Measurements from ENCODE around the gene PRTG.
"Not testable (repeated sequence)": the region's sequence is repeated elsewhere in the genome, so short reads cannot be mapped to it uniquely, and the experiment has no call there.

Gene PRTG

GRCh38 chr15:55707518-55707917, 35.4 kb downstream of the PRTG start:
- Histone ChIP-seq H3K27me3 (ENCODE audit: control insufficient read depth in 5 of 5, insufficient read depth in 4 of 5, low read length in 5 of 5) (no peaks in the 10 kb centered on the region), H3K9ac (ENCODE audit: low read length in 5 of 5) (no peak overlapping the region), H3K27ac (ENCODE audit: low read depth, low read length) (no peak overlapping the region), H3K9me3 (ENCODE audit: control insufficient read depth in 5 of 5, low read length in 5 of 5) (no peaks in the 10 kb centered on the region), H3K4me3 (ENCODE audit: low read depth in 1 of 5, low read length in 5 of 5) (no peak overlapping the region), H3K4me1 (ENCODE audit: control insufficient read depth in 5 of 5, insufficient read depth in 5 of 5, low read length in 5 of 5) (no peaks in the 10 kb centered on the region), H3K36me3 (ENCODE audit: control insufficient read depth in 5 of 5, insufficient read depth in 5 of 5, low read length in 5 of 5) (no peaks in the 10 kb centered on the region)

- Histone ChIP-seq H3K4me1 (ENCODE audit: control insufficient read depth in 5 of 5, insufficient read depth in 5 of 5, low read length in 5 of 5) (no peaks in the 10 kb centered on the region), H3K4me3 (ENCODE audit: low read depth in 1 of 5, low read length in 5 of 5) (no peak overlapping the region), H3K9ac (ENCODE audit: low read length in 5 of 5) (no peak overlapping the region), H3K36me3 (ENCODE audit: control insufficient read depth in 5 of 5, insufficient read depth in 5 of 5, low read length in 5 of 5) (no peaks in the 10 kb centered on the region), H3K9me3 (ENCODE audit: control insufficient read depth in 5 of 5, low read length in 5 of 5) (no peaks in the 10 kb centered on the region), H3K27ac (ENCODE audit: low read depth, low read length) (no peak overlapping the region), H3K27me3 (ENCODE audit: control insufficient read depth in 5 of 5, insufficient read depth in 4 of 5, low read length in 5 of 5) (no peaks in the 10 kb centered on the region)
Observed at GRCh38 chr15:55703873-55704301, 39.1 kb downstream of the PRTG start.

- Histone ChIP-seq H3K36me3 (ENCODE audit: control insufficient read depth in 5 of 5, insufficient read depth in 5 of 5, low read length in 5 of 5) (no peaks in the 10 kb centered on the region), H3K4me1 (ENCODE audit: control insufficient read depth in 5 of 5, insufficient read depth in 5 of 5, low read length in 5 of 5) (no peaks in the 10 kb centered on the region), H3K27me3 (ENCODE audit: control insufficient read depth in 5 of 5, insufficient read depth in 4 of 5, low read length in 5 of 5) (no peaks in the 10 kb centered on the region), H3K4me3 (ENCODE audit: low read depth in 1 of 5, low read length in 5 of 5) (no peak overlapping the region), H3K27ac (ENCODE audit: low read depth, low read length) (no peak overlapping the region), H3K9ac (ENCODE audit: low read length in 5 of 5) (no peak overlapping the region), H3K9me3 (ENCODE audit: control insufficient read depth in 5 of 5, low read length in 5 of 5) (no peaks in the 10 kb centered on the region)
Observed at GRCh38 chr15:55700876-55701275, 42.1 kb downstream of the PRTG start.

- H3K4me3 ChIP-seq (ENCODE audit: low read depth in 1 of 5, low read length in 5 of 5): no peak overlapping the region
- no peaks in the 10 kb centered on the region for H3K9me3 ChIP-seq (ENCODE audit: control insufficient read depth in 5 of 5, low read length in 5 of 5)
- H3K27ac ChIP-seq (ENCODE audit: low read depth, low read length): no peak overlapping the region
- H3K4me1 ChIP-seq (ENCODE audit: control insufficient read depth in 5 of 5, insufficient read depth in 5 of 5, low read length in 5 of 5): no peaks in the 10 kb centered on the region
- no peaks in the 10 kb centered on the region for H3K36me3 ChIP-seq (ENCODE audit: control insufficient read depth in 5 of 5, insufficient read depth in 5 of 5, low read length in 5 of 5)
- H3K9ac ChIP-seq (ENCODE audit: low read length in 5 of 5): no peak overlapping the region
- H3K27me3 ChIP-seq (ENCODE audit: control insufficient read depth in 5 of 5, insufficient read depth in 4 of 5, low read length in 5 of 5): no peaks in the 10 kb centered on the region
Observed at GRCh38 chr15:55698653-55699052, 44.3 kb downstream of the PRTG start.

- H3K4me1 ChIP-seq (ENCODE audit: control insufficient read depth in 5 of 5, insufficient read depth in 5 of 5, low read length in 5 of 5): no peaks in the 10 kb centered on the region
- H3K27ac ChIP-seq (ENCODE audit: low read depth, low read length): no peak overlapping the region
- no peak overlapping the region for H3K4me3 ChIP-seq (ENCODE audit: low read depth in 1 of 5, low read length in 5 of 5)
- no peak overlapping the region for H3K9ac ChIP-seq (ENCODE audit: low read length in 5 of 5)
- no peaks in the 10 kb centered on the region for H3K27me3 ChIP-seq (ENCODE audit: control insufficient read depth in 5 of 5, insufficient read depth in 4 of 5, low read length in 5 of 5)
- H3K9me3 ChIP-seq (ENCODE audit: control insufficient read depth in 5 of 5, low read length in 5 of 5): no peaks in the 10 kb centered on the region
- H3K36me3 ChIP-seq (ENCODE audit: control insufficient read depth in 5 of 5, insufficient read depth in 5 of 5, low read length in 5 of 5): no peaks in the 10 kb centered on the region
Observed at GRCh38 chr15:55696221-55696620, 46.7 kb downstream of the PRTG start.

- H3K4me3 ChIP-seq (ENCODE audit: low read depth in 1 of 5, low read length in 5 of 5): no peak overlapping the region
- no peak overlapping the region for H3K9ac ChIP-seq (ENCODE audit: low read length in 5 of 5)
- no peaks in the 10 kb centered on the region for H3K4me1 ChIP-seq (ENCODE audit: control insufficient read depth in 5 of 5, insufficient read depth in 5 of 5, low read length in 5 of 5)
- H3K27me3 ChIP-seq (ENCODE audit: control insufficient read depth in 5 of 5, insufficient read depth in 4 of 5, low read length in 5 of 5): no peaks in the 10 kb centered on the region
- no peaks in the 10 kb centered on the region for H3K9me3 ChIP-seq (ENCODE audit: control insufficient read depth in 5 of 5, low read length in 5 of 5)
- no peak overlapping the region for H3K27ac ChIP-seq (ENCODE audit: low read depth, low read length)
- no peaks in the 10 kb centered on the region for H3K36me3 ChIP-seq (ENCODE audit: control insufficient read depth in 5 of 5, insufficient read depth in 5 of 5, low read length in 5 of 5)
Observed at GRCh38 chr15:55695432-55695831, 47.5 kb downstream of the PRTG start.

- H3K27ac ChIP-seq (ENCODE audit: low read depth, low read length): no peak overlapping the region
- no peaks in the 10 kb centered on the region for H3K9me3 ChIP-seq (ENCODE audit: control insufficient read depth in 5 of 5, low read length in 5 of 5)
- H3K27me3 ChIP-seq (ENCODE audit: control insufficient read depth in 5 of 5, insufficient read depth in 4 of 5, low read length in 5 of 5): no peaks in the 10 kb centered on the region
Observed at GRCh38 chr15:55694652-55695150, 48.3 kb downstream of the PRTG start.

GRCh38 chr15:55693116-55693515, 49.8 kb downstream of the PRTG start:
- not testable (repeated sequence) for H3K4me1 ChIP-seq (ENCODE audit: control insufficient read depth in 5 of 5, insufficient read depth in 5 of 5, low read length in 5 of 5); H3K27me3 ChIP-seq (ENCODE audit: control insufficient read depth in 5 of 5, insufficient read depth in 4 of 5, low read length in 5 of 5); H3K27ac ChIP-seq (ENCODE audit: low read depth, low read length); H3K9me3 ChIP-seq (ENCODE audit: control insufficient read depth in 5 of 5, low read length in 5 of 5); H3K4me3 ChIP-seq (ENCODE audit: low read depth in 1 of 5, low read length in 5 of 5); H3K36me3 ChIP-seq (ENCODE audit: control insufficient read depth in 5 of 5, insufficient read depth in 5 of 5, low read length in 5 of 5); H3K9ac ChIP-seq (ENCODE audit: low read length in 5 of 5)

More at GRCh38 chr15:55694652-55695150, 48.3 kb downstream of the PRTG start:
- no peak overlapping the region for H3K4me3 ChIP-seq (ENCODE audit: low read depth in 1 of 5, low read length in 5 of 5)
- H3K9ac ChIP-seq (ENCODE audit: low read length in 5 of 5): no peak overlapping the region
- H3K4me1 ChIP-seq (ENCODE audit: control insufficient read depth in 5 of 5, insufficient read depth in 5 of 5, low read length in 5 of 5): no peaks in the 10 kb centered on the region
- no peaks in the 10 kb centered on the region for H3K36me3 ChIP-seq (ENCODE audit: control insufficient read depth in 5 of 5, insufficient read depth in 5 of 5, low read length in 5 of 5)

- no peak overlapping the region for H3K9ac ChIP-seq (ENCODE audit: low read length in 5 of 5)
- H3K27ac ChIP-seq (ENCODE audit: low read depth, low read length): no peak overlapping the region
- H3K4me1 ChIP-seq (ENCODE audit: control insufficient read depth in 5 of 5, insufficient read depth in 5 of 5, low read length in 5 of 5): peaks cover 0 to 4% (median 0%) of the 10 kb centered on the region in 5 donors
- peaks cover 0 to 3% (median 0%) of the 10 kb centered on the region in 5 donors for H3K36me3 ChIP-seq (ENCODE audit: control insufficient read depth in 5 of 5, insufficient read depth in 5 of 5, low read length in 5 of 5)
- no peaks in the 10 kb centered on the region for H3K9me3 ChIP-seq (ENCODE audit: control insufficient read depth in 5 of 5, low read length in 5 of 5)
- no peak overlapping the region for H3K4me3 ChIP-seq (ENCODE audit: low read depth in 1 of 5, low read length in 5 of 5)
- H3K27me3 ChIP-seq (ENCODE audit: control insufficient read depth in 5 of 5, insufficient read depth in 4 of 5, low read length in 5 of 5): no peaks in the 10 kb centered on the region
Observed at GRCh38 chr15:55687792-55688191, 55.2 kb downstream of the PRTG start.

GRCh38 chr15:55685286-55685685, 57.7 kb downstream of the PRTG start:
- Histone ChIP-seq H3K27ac (ENCODE audit: low read depth, low read length) (no peak overlapping the region), H3K4me3 (ENCODE audit: low read depth in 1 of 5, low read length in 5 of 5) (no peak overlapping the region), H3K4me1 (ENCODE audit: control insufficient read depth in 5 of 5, insufficient read depth in 5 of 5, low read length in 5 of 5) (peaks cover 0 to 4% (median 0%) of the 10 kb centered on the region in 5 donors), H3K36me3 (ENCODE audit: control insufficient read depth in 5 of 5, insufficient read depth in 5 of 5, low read length in 5 of 5) (peaks cover 0 to 3% (median 0%) of the 10 kb centered on the region in 5 donors), H3K9me3 (ENCODE audit: control insufficient read depth in 5 of 5, low read length in 5 of 5) (no peaks in the 10 kb centered on the region), H3K27me3 (ENCODE audit: control insufficient read depth in 5 of 5, insufficient read depth in 4 of 5, low read length in 5 of 5) (no peaks in the 10 kb centered on the region), H3K9ac (ENCODE audit: low read length in 5 of 5) (no peak overlapping the region)

- Histone ChIP-seq H3K4me3 (ENCODE audit: low read depth in 1 of 5, low read length in 5 of 5) (no peak overlapping the region), H3K9me3 (ENCODE audit: control insufficient read depth in 5 of 5, low read length in 5 of 5) (no peaks in the 10 kb centered on the region), H3K9ac (ENCODE audit: low read length in 5 of 5) (no peak overlapping the region), H3K27me3 (ENCODE audit: control insufficient read depth in 5 of 5, insufficient read depth in 4 of 5, low read length in 5 of 5) (no peaks in the 10 kb centered on the region), H3K27ac (ENCODE audit: low read depth, low read length) (no peak overlapping the region), H3K36me3 (ENCODE audit: control insufficient read depth in 5 of 5, insufficient read depth in 5 of 5, low read length in 5 of 5) (peaks cover 0 to 3% (median 0%) of the 10 kb centered on the region in 5 donors), H3K4me1 (ENCODE audit: control insufficient read depth in 5 of 5, insufficient read depth in 5 of 5, low read length in 5 of 5) (peaks cover 0 to 4% (median 0%) of the 10 kb centered on the region in 5 donors)
Observed at GRCh38 chr15:55683376-55683775, 59.6 kb downstream of the PRTG start.

All from subcutaneous abdominal adipose tissue (tissue), 5 donors.